ENCODE data around the gene ITCH.
"Not testable (repeated sequence)": the region's sequence is repeated elsewhere in the genome, so short reads cannot be mapped to it uniquely, and the experiment has no call there.

Gene ITCH

GRCh38 chr20:34459209-34459897 lies 96.3 kb downstream of the ITCH start:
- no peak for DNase-seq (ENCODE audit: low read depth)

DNA sequence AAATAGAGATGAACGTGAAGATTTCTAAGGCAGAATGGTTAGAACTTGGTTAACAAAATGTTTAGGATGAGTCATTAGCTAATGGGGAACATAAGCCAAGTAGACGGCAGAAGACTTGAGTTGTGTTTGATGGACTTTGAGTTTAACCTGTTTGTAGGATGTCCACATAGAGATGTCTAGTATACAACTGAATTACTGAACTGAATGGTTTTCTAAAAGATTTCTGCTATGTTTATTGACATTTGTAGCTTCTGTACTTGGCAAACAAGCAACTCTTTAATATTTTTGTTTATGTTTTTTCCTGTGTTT lies 98.7 kb downstream of the ITCH start:
- DNase-seq (ENCODE audit: low read depth) = no peak

- DNase-seq (ENCODE audit: low read depth) = no peak
These were observed 105.9 kb downstream of the ITCH start for GRCh38 chr20:34468951-34469350.

- DNase-seq (ENCODE audit: low read depth) = no peak
These were observed 109.3 kb downstream of the ITCH start for GRCh38 chr20:34472246-34472925.

- no peak for DNase-seq (ENCODE audit: low read depth)
These were observed 110.3 kb downstream of the ITCH start for GRCh38 chr20:34473262-34473883.

- DNase-seq (ENCODE audit: low read depth) = no peak
These were observed 113.1 kb downstream of the ITCH start for GRCh38 chr20:34475979-34476736.

- DNase-seq (ENCODE audit: low read depth) = no peak
These were observed 116.6 kb downstream of the ITCH start for GRCh38 chr20:34479627-34480026.

DNA sequence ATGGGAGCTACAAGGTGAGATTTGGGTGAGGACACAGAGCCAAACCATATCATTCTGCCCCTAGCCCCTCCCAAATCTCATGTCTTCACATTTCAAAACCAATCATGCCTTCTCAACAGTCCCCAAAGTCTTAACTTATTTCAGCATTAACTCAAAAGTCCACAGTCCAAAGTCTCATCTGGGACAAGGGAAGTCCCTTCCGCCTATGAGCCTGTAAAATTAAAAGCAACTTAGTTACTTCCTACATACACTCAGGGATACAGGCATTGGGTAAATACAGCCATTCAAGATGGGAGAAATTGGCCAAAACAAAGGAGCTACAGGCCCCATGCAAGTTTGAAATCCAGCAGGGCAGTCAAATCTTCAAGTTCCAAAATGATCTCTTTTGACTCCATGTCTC lies 119.1 kb downstream of the ITCH start:
- not testable (repeated sequence) for DNase-seq (ENCODE audit: low read depth)

GRCh38 chr20:34483585-34484220 lies 120.6 kb downstream of the ITCH start:
- DNase-seq (ENCODE audit: low read depth) = not testable (repeated sequence)

- DNase-seq (ENCODE audit: low read depth) = no peak
These were observed 122.1 kb downstream of the ITCH start for GRCh38 chr20:34485068-34485634.

DNA sequence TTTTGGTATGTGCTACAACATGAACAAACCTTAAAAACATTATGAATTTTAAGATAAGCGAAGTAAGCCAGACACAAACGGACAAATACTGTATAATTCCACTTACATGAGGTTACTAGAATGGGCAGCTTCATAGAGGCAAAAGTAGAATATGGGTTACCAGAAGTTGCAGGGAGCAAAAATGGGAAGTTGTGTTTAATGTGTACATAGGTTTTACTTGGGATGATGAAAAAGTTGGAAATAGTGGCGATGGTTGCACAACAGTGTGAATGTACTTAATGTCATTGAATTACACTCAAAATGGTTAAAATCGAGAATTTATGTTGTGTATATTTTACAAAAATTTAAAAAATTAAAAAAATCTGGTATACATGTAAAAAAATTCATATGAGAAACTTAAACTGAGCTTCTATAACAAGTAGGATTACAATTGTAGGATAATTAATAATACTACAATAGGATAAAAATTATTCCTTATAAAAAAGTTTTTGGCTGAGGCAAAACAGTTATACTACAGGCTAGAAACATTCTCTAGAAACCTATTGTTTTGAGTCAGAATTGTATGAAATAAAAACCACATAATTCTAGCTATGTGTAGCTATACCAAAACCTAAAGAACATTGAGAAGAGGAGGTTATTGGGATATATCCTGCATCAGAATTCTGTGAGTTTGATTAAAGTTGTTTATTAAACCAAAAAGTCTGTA lies 128.3 kb downstream of the ITCH start:
- DNase-seq (ENCODE audit: low read depth) = no peak

DNA sequence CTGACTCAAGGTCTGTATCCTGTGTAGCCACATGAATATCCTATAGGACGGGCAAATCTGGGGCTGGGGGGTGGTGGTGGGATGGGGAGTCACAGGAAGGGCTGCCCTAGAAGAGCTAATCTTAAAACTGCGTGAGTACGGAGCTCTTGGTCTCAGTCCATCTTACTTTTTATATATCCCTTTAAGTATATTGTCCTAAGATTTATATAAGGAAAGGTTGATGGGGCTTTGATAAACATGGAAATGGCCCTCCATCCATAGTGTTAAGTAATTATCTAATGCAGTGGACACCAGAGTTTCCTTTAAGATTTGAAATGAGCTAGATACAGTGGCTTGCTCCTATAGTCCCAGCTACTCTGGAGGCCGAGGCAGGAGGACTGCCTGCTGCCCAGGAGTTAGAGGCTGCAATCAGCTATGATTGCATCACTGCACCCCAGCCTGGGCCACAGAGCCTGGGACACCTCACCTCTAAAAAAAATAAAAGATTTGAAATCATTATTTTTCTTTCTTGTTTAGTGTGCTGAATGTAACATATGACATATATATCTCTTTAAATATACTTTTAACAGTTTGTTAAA lies 128.9 kb downstream of the ITCH start:
- DNase-seq (ENCODE audit: low read depth) = no peak

- no peak for DNase-seq (ENCODE audit: low read depth)
These were observed 130.6 kb downstream of the ITCH start for GRCh38 chr20:34493646-34494045.

- DNase-seq (ENCODE audit: low read depth) = no peak
These were observed 132.2 kb downstream of the ITCH start for GRCh38 chr20:34495307-34495706.

- no peak for DNase-seq (ENCODE audit: low read depth)
These were observed 132.8 kb downstream of the ITCH start for GRCh38 chr20:34495916-34496315.

DNA sequence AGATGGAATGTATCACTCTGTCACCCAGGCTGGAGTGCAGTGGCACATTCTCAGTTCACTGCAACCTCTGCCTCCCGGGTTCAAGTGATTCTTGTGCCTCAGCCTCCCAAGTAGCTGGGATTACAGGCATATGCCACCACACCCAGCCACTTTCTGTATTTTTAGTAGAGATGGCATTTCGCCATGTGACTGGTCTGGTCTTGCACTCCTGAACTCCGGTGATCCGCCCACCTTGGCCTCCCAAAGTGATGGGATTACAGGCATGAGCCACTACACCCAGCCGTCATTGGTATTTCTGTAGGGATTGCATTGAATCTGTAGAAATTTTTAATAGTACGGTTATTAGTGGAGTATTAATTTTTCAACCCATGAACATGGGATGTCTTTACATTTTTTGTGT lies 134.5 kb downstream of the ITCH start:
- not testable (repeated sequence) for DNase-seq (ENCODE audit: low read depth)

DNA sequence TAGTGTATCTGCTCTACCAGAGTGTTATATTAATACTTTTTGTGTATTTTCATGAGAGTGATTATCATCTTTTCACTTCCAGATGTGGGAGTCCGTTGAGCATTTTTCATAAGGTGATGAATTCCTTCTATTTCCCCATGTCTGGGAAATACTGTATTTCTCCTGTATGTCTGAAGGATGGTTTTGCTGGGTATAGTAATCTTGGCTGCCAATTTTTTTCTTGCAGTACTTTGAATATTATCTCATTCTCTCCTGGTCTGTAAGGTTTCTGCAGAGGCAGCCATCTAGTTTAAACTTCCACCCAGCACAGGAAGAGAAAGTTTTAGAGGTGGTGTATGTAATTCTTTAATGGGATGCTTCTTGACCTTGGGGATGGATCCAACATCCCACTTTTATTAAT lies 137.8 kb downstream of the ITCH start:
- no peak for DNase-seq (ENCODE audit: low read depth)

DNA sequence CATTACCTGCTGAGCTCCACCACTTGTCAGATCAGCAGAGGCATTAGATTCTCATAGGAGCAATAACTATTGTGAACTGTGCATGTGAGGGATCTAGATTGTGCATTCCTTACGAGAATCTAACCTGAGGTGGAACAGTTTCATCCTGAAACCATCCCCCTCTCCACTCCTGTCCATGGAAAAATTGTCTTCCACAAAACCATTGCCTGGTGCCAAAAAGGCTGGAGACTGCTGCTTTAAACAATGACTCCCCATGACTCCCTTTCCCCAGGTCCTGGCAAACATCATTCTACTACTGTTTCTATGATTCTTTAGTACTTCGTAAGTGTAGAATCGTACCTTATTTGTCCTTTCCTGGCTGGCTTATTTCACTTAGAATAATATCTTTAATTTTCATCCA lies 143.4 kb downstream of the ITCH start:
- no peak for DNase-seq (ENCODE audit: low read depth)

GRCh38 chr20:34507702-34508413 lies 144.8 kb downstream of the ITCH start:
- DNase-seq (ENCODE audit: low read depth) = no peak

DNA sequence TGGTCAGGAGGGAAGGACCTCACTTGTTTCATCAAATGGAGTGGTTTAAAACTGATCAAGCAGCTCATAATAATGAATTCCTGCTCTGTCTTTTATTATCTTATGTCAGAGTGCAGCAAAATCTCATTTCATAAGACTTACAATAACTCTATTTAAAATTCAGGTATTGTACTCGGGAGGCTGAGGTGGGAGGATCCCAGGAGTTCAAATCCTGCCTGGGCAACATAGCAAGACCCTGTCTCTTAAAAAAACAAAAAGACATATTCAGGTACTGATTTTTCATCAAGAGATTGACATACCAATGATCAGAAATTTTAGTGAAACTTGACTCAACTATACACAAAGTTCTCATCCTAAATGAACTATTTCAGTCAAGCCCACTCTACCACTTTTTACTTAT lies 147.5 kb downstream of the ITCH start:
- DNase-seq (ENCODE audit: low read depth) = no peak
